Ramos (cell line): ENCODE results near the gene NFU1.
"Not testable (repeated sequence)": the region's sequence is repeated elsewhere in the genome, so short reads cannot be mapped to it uniquely, and the experiment has no call there.

Experiments used
- in situ Hi-C: fragments of 300-500 bp; cut with MboI; formaldehyde crosslinking; loops from one replicate; pipeline ENCODE4 v1.14.3; 2022; ENCODE audit warnings: low sequenced_read_pairs; ENCODE audit not compliant: unreplicated experiment

The NFU1 gene

DNA sequence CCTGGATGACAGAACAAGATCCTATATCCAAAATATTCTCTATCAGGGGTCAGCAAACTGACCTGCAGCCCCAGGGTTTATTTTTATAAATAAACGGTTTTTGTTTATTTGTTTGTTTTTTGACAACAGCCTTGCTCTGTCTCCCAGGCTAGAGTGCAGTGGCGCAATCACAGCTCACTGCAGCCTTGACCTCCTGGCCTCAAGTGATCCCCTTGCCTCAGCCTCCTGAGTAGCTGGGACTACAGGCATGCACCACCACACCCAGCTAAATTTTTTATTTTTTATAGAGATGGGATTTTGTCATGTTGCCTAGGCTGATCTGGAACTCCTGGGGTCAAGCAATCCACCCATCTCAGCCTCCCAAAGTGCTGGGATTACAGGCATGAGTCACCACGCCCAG lies 82.3 kb downstream of the NFU1 start:
- in situ Hi-C loops, result not testable (repeated sequence)

DNA sequence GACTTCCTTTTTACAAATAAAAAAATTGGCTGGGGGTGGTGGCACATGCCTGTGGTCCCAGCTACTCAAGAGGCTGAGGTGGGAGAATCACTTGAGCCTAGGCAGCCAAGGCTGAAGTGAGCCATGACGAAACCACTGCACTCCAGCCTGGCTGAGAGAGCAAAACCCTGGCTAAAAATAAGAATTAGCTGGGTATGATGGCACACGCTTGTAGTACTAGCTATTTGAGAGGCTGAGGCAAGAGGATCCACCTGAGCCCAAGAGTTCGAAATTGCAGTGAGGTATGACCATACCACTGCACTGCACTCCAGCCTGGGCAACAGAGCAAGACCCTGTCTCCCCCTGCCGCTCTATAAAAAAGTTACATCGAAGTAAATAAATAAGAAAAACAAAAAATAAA lies 83.9 kb downstream of the NFU1 start:
- in situ Hi-C loops, result no loop called here

DNA sequence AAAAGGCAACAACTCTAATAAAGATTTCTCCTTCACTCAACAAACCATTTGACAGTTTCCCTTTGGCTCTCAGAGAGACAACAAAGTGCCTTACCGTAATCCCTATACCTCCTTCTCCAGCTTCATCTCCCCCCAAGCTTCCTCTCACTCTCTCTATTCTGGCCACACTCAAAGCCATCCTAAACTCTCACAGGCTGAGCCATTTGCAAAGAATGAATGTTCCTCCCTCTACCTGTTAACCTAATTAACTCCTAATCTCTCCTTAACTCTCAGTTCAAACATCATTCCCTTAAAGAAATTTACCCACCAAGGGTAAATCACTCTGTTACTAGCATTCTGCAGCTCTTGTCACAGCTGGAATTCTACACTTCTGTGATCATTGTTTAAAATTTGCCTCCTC lies 88.5 kb downstream of the NFU1 start:
- in situ Hi-C loops, result no loop called here
